Measurements from ENCODE around the gene CACTIN.

Gene CACTIN

DNA sequence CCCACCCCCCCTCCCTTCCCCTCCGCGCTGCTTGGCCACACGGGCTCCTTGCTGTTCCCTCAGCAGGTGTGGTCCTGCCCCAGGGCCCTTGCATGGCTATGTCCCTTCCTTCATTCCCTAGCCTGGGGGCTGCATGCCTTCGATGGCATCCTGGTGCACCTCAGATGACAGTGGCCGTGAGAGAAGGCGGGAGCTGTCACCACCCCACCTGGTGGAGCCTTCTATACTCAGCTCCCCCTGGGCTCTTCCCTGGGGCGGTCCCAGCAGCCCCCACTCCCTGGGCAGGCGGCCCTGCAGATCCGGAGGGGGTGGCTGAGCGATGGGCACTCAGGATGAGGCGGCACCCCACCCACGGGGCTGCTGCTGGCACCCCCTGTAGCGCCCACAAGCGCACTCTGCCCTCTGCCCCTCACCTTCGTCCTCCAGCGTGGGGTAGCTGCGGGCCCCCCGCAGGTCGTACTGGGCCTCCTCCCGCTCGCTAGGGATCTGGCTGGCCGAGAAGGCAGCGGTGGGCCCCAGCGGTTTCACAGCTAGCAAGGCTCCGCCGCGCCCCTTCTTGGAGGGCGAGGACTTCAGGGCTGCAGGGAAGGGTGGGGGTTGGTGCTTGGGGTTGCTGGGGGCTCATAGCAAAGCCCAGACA lies 17.2 kb upstream of the CACTIN start:
- TF ChIP-seq FOXP2 (optimal IDR thresholded peaks at IDR 0.05; ENCODE audit: borderline replicate concordance, extremely low read depth, extremely low read length, insufficient read depth) (no peak), SIN3A (IDR thresholded peaks at IDR 0.05; ENCODE audit: borderline replicate concordance, insufficient read depth, low read length) (no peak), POLR2AphosphoS5 (IDR thresholded peaks at IDR 0.05; ENCODE audit: low read depth, low read length) (no peak), TAF1 (IDR thresholded peaks at IDR 0.05; ENCODE audit: borderline replicate concordance, insufficient read depth, low read length) (no peak)
- TF ChIP-seq, protein P1, sequence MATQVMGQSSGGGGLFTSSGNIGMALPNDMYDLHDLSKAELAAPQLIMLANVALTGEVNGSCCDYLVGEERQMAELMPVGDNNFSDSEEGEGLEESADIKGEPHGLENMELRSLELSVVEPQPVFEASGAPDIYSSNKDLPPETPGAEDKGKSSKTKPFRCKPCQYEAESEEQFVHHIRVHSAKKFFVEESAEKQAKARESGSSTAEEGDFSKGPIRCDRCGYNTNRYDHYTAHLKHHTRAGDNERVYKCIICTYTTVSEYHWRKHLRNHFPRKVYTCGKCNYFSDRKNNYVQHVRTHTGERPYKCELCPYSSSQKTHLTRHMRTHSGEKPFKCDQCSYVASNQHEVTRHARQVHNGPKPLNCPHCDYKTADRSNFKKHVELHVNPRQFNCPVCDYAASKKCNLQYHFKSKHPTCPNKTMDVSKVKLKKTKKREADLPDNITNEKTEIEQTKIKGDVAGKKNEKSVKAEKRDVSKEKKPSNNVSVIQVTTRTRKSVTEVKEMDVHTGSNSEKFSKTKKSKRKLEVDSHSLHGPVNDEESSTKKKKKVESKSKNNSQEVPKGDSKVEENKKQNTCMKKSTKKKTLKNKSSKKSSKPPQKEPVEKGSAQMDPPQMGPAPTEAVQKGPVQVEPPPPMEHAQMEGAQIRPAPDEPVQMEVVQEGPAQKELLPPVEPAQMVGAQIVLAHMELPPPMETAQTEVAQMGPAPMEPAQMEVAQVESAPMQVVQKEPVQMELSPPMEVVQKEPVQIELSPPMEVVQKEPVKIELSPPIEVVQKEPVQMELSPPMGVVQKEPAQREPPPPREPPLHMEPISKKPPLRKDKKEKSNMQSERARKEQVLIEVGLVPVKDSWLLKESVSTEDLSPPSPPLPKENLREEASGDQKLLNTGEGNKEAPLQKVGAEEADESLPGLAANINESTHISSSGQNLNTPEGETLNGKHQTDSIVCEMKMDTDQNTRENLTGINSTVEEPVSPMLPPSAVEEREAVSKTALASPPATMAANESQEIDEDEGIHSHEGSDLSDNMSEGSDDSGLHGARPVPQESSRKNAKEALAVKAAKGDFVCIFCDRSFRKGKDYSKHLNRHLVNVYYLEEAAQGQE (IDR thresholded peaks at IDR 0.05; ENCODE audit: insufficient read depth in 1 of 2, low read depth in 2 of 2, low read length in 2 of 2), result no peak

DNA sequence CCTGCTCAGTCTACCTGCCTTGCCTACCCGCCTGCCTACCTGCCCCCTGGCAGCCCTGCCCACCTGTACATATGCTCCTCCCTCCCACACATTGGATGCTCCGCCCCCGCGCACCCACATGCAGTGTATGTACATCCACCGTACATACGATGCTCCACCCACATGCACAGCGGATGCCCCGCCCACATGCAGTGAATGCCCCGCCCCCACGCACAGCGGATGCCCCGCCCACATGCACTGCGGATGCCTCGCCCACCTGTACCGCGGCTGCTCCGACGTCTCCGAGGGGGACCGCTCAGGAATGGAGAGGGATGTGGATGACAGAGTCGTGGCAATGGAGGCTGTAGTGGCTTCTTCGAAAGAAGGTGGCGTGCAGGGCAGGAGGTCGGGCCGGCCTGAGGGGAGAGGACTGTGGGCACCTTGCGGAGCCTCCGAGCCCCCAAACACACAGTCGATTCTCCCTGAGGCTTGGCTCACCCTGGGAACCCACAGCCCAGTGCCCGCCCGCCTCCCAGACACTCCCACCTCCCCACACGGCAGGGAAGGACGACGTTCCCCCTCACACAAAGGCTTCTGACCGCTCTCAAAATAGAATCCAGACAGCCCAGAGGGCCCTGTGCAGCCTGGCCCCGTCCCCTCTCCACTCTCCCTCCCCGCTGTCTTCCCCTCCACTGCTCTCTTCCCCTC lies 16.5 kb upstream of the CACTIN start:
- TF ChIP-seq SIN3A (IDR thresholded peaks at IDR 0.05; ENCODE audit: borderline replicate concordance, insufficient read depth, low read length) (no peak), POLR2AphosphoS5 (IDR thresholded peaks at IDR 0.05; ENCODE audit: low read depth, low read length) (no peak), FOXP2 (optimal IDR thresholded peaks at IDR 0.05; ENCODE audit: borderline replicate concordance, extremely low read depth, extremely low read length, insufficient read depth) (no peak)
- TF ChIP-seq, protein P1 (IDR thresholded peaks at IDR 0.05; ENCODE audit: insufficient read depth in 1 of 2, low read depth in 2 of 2, low read length in 2 of 2), result no peak

DNA sequence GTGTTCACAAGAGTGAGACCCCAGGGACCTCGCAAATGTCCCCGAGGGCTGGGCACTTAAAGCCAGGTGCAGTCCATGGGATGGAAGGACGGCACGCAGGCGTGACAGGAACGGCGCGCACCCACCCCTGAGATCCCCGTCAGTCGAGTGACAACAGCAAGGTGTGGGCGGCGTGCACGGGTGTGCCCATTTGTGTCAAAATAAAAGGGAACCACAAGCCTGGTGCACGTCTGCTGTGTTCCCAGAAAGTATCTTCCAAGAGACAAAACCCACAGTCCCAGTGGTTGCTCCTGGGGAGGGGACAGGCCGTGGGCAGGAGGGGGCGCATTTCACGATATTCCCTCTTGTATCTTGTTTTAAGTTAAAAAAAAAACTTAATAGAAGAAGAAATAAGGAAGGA lies 15.7 kb upstream of the CACTIN start:
- TF ChIP-seq SIN3A (IDR thresholded peaks at IDR 0.05; ENCODE audit: borderline replicate concordance, insufficient read depth, low read length) (no peak), FOXP2 (optimal IDR thresholded peaks at IDR 0.05; ENCODE audit: borderline replicate concordance, extremely low read depth, extremely low read length, insufficient read depth) (no peak), TAF1 (IDR thresholded peaks at IDR 0.05; ENCODE audit: borderline replicate concordance, insufficient read depth, low read length) (no peak), POLR2AphosphoS5 (IDR thresholded peaks at IDR 0.05; ENCODE audit: low read depth, low read length) (no peak)
- TF ChIP-seq, protein P1 (IDR thresholded peaks at IDR 0.05; ENCODE audit: insufficient read depth in 1 of 2, low read depth in 2 of 2, low read length in 2 of 2), result no peak

DNA sequence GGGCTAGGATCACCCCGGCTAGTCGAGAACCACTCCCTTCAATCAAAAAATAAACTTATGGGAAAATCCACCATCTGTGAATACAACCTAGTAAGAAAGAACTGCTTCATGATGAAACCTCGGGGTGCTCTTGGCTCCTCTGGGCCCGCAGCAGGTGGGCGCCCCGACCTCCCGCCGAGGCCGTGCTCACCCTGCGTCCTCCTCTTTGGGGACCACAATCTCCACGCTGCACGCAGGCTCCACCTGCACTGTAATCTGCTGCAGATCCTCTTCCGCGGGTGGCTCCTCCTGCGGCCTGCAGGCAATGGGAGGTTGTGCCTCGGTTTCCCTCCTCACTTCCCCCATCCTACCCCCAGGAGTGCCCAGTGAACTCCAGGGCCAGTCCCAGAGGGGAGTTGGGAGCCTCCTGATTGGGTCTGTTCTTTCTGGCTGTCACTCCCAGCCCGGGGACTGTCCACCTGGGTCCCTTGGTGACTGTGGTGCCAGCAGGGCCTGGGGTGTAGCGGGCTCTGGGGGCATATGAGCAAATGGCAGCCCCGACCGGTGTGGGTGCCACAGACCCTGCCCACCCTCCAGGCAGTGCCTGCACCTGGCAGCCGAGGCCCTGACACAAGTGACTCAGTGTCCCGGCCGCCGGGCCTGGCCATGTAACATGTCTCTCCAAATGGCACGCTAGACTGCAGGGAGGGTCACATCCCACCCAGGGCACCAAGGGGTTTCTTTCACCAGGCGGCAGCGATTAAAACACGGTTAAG lies 15.1 kb upstream of the CACTIN start:
- TF ChIP-seq, protein P1 (IDR thresholded peaks at IDR 0.05; ENCODE audit: insufficient read depth in 1 of 2, low read depth in 2 of 2, low read length in 2 of 2), result no peak
- no peak for TF ChIP-seq FOXP2 (optimal IDR thresholded peaks at IDR 0.05; ENCODE audit: borderline replicate concordance, extremely low read depth, extremely low read length, insufficient read depth)
- TF ChIP-seq TAF1 (IDR thresholded peaks at IDR 0.05; ENCODE audit: borderline replicate concordance, insufficient read depth, low read length), result no peak
- no peak for TF ChIP-seq POLR2AphosphoS5 (IDR thresholded peaks at IDR 0.05; ENCODE audit: low read depth, low read length)
- TF ChIP-seq SIN3A (IDR thresholded peaks at IDR 0.05; ENCODE audit: borderline replicate concordance, insufficient read depth, low read length), result no peak
